ENCODE data around the gene AGAP2. TPM values are rescaled to one million over a fixed set of nuclear protein-coding genes. Genes with fewer than 3 reads are reported as not detected.

AGAP2 gene
- total and polyA plus RNA-seq, 9 of the 15 experiments (the other 6 are each of a cell fraction or from before 2014, with no cell fraction given), result 0.04 to 0.77 (median 0.28) TPM; not detected in 1

GRCh38 chr12:57760347-57760982, 21.9 kb upstream of the AGAP2 start (continued):
- TF ChIP-seq REST (IDR thresholded peaks at IDR 0.05; ENCODE audit: borderline replicate concordance) (peak; percentile 96), REST (CRISPR knock-in tag; IDR thresholded peaks at IDR 0.05; ENCODE audit: low read depth) (peak; percentile 82), POLR2H (tag; IDR thresholded peaks at IDR 0.05; ENCODE audit: low read depth) (no peak), TAL1 (IDR thresholded peaks at IDR 0.05) (no peak), CTBP1 (IDR thresholded peaks at IDR 0.05; ENCODE audit: borderline replicate concordance) (no peak), RAD51 (IDR thresholded peaks at IDR 0.05; ENCODE audit: borderline replicate concordance, low read depth) (no peak), ZKSCAN1 (IDR thresholded peaks at IDR 0.05; ENCODE audit: low read depth, low read length) (no peak)
